Vagina (tissue), 2 donors: ENCODE results near the gene THRAP3. TPM values are rescaled to one million over a fixed set of nuclear protein-coding genes. Genes with fewer than 3 reads are reported as not detected.

ENCODE experiments used
- DNase-seq, 2 donors: peaks; one replicate each; pipeline ENCODE4 v3.0.0-alpha.2; 2017; ENCODE audit errors: extremely low spot score in 2 of 2
- H3K27ac ChIP-seq: fragments of 200-600 bp; sonication (generic); one replicate; pipeline ENCODE4 v1.5.1; 2019
- H3K27me3 ChIP-seq: fragments of 200-600 bp; sonication (generic); one replicate; pipeline ENCODE4 v1.5.1; 2019
- H3K36me3 ChIP-seq, 2 donors: fragments of 200-600 bp; sonication (generic); one replicate each; pipeline ENCODE4 v1.5.1; 2017 to 2019
- H3K4me1 ChIP-seq: fragments of 200-600 bp; sonication (generic); one replicate; pipeline ENCODE4 v1.5.1; 2019
- H3K4me3 ChIP-seq, 2 donors: fragments of 200-600 bp; sonication (generic); 1 replicate in 1 of 2; 2 replicates in 1 of 2; pipeline ENCODE4 v1.5.1; 2016 to 2019
- H3K9me3 ChIP-seq: fragments of 200-600 bp; sonication (generic); one replicate; pipeline ENCODE4 v1.5.1; 2019
- CTCF ChIP-seq, 3 experiments: fragments of 450-650 bp in 2 of 3; fragments of 200-600 bp in 1 of 3; sonication (generic) in 1 of 3; IDR thresholded peaks; one replicate each; pipeline ENCODE4 v1.5.1; 2017 to 2019; ENCODE audit warnings: antibody characterized with exemption in 3 of 3, mild to moderate bottlenecking in 2 of 3, moderate library complexity in 2 of 3
- POLR2A ChIP-seq, 2 donors: fragments of 450-650 bp; IDR thresholded peaks; one replicate each; pipeline ENCODE4 v1.6.1; 2017; ENCODE audit warnings: antibody characterized with exemption in 2 of 2, mild to moderate bottlenecking in 2 of 2, moderate library complexity in 2 of 2
- POLR2AphosphoS5 ChIP-seq, 2 donors: sonication (generic); formaldehyde crosslinking; IDR thresholded peaks; one replicate each; pipeline ENCODE4 v1.9.0; 2017; ENCODE audit warnings: antibody characterized with exemption in 2 of 2, mild to moderate bottlenecking in 2 of 2, low read depth in 1 of 2; ENCODE audit not compliant: insufficient read depth in 1 of 2
- intact Hi-C: fragments of 100-400 bp; cut with DNase I; formaldehyde crosslinking; loops from one replicate; pipeline ENCODE4 v1.15.1; 2023
- total RNA-seq: library from RNA; depleted of rRNA; stranded (reverse); fragments of >200 nt; gene quantifications from one replicate; pipeline ENCODE4 v1.2.3, GENCODE V29; 2016

THRAP3 gene
- total RNA-seq, 1 donor from 2014 or later, result 57.7 TPM

- H3K36me3 ChIP-seq, result peaks cover 0 to 45% of the 10 kb centered on the region in 2 donors
- TF ChIP-seq CTCF (IDR thresholded peaks at IDR 0.05) (no peak), POLR2A (IDR thresholded peaks at IDR 0.05) (no peak), POLR2AphosphoS5 (IDR thresholded peaks at IDR 0.05; ENCODE audit: insufficient read depth in 1 of 2, low read depth in 1 of 2) (no peak)
- H3K9me3 ChIP-seq, result no peaks in the 10 kb centered on the region
- H3K27ac ChIP-seq, result peak overlapping the region; percentile 81
- intact Hi-C loops, result no loop called here
- H3K4me1 ChIP-seq, result peaks cover 33% of the 10 kb centered on the region
- DNase-seq, result no peak
- no peak overlapping the region for H3K4me3 ChIP-seq
- no peaks in the 10 kb centered on the region for H3K27me3 ChIP-seq
These were observed 81.0 kb downstream of the THRAP3 start for GRCh38 chr1:36304970-36305914.

GRCh38 chr1:36305915-36306209 is 81.6 kb downstream of the THRAP3 start:
- no peak for TF ChIP-seq CTCF (IDR thresholded peaks at IDR 0.05)
- TF ChIP-seq POLR2AphosphoS5 (IDR thresholded peaks at IDR 0.05; ENCODE audit: insufficient read depth in 1 of 2, low read depth in 1 of 2), result no peak
- TF ChIP-seq POLR2A (IDR thresholded peaks at IDR 0.05), result no peak
- no peaks in the 10 kb centered on the region for H3K9me3 ChIP-seq
- peak overlapping the region; percentile 81 for H3K27ac ChIP-seq
- H3K36me3 ChIP-seq, result peaks cover 0 to 39% of the 10 kb centered on the region in 2 donors
- no peak for DNase-seq
- peak overlapping the region; percentile 59 to 81 for H3K4me3 ChIP-seq
- intact Hi-C loops, result no loop called here
- no peaks in the 10 kb centered on the region for H3K27me3 ChIP-seq
- H3K4me1 ChIP-seq, result peaks cover 27% of the 10 kb centered on the region

- Histone ChIP-seq H3K27me3 (no peaks in the 10 kb centered on the region), H3K9me3 (no peaks in the 10 kb centered on the region), H3K4me1 (peaks cover 23% of the 10 kb centered on the region), H3K27ac (peak within 1 kb of the TSS; percentile 81), H3K36me3 (peaks cover 0 to 34% of the 10 kb centered on the region in 2 donors), H3K4me3 (peak within 1 kb of the TSS; percentile 59 to 81)
- intact Hi-C loops, result no loop called here
- TF ChIP-seq CTCF (IDR thresholded peaks at IDR 0.05) (no peak), POLR2A (IDR thresholded peaks at IDR 0.05) (no peak), POLR2AphosphoS5 (IDR thresholded peaks at IDR 0.05; ENCODE audit: insufficient read depth in 1 of 2, low read depth in 1 of 2) (peak in 1 of 2 donors; percentile 11)
- DNase-seq, result no peak
These were observed 82.1 kb downstream of the THRAP3 start, which contains the start of gene SH3D21 for GRCh38 chr1:36306210-36306901. Gene SH3D21, plus strand, starts transcription at chr1:36306368. Its CDS starts 53 bp downstream, at chr1:36306421.

- DNase-seq, result no peak
- H3K27me3 ChIP-seq, result no peaks in the 10 kb centered on the region
These were observed 82.7 kb downstream of the THRAP3 start for GRCh38 chr1:36306902-36307456.

More at GRCh38 chr1:36306902-36307456, 82.7 kb downstream of the THRAP3 start:
- Histone ChIP-seq H3K36me3 (peaks cover 0 to 28% of the 10 kb centered on the region in 2 donors), H3K4me3 (peak overlapping the region; percentile 59 to 81), H3K27ac (peak overlapping the region; percentile 81), H3K9me3 (no peaks in the 10 kb centered on the region), H3K4me1 (peaks cover 23% of the 10 kb centered on the region)
- peak in 1 of 2 donors; percentile 71 for TF ChIP-seq POLR2A (IDR thresholded peaks at IDR 0.05)
- peak; percentile 19 to 95 for TF ChIP-seq POLR2AphosphoS5 (IDR thresholded peaks at IDR 0.05; ENCODE audit: insufficient read depth in 1 of 2, low read depth in 1 of 2)
- TF ChIP-seq CTCF (IDR thresholded peaks at IDR 0.05), result no peak
- intact Hi-C loops, result no loop called here
